ENCODE data around the gene SOX6.

DNA sequence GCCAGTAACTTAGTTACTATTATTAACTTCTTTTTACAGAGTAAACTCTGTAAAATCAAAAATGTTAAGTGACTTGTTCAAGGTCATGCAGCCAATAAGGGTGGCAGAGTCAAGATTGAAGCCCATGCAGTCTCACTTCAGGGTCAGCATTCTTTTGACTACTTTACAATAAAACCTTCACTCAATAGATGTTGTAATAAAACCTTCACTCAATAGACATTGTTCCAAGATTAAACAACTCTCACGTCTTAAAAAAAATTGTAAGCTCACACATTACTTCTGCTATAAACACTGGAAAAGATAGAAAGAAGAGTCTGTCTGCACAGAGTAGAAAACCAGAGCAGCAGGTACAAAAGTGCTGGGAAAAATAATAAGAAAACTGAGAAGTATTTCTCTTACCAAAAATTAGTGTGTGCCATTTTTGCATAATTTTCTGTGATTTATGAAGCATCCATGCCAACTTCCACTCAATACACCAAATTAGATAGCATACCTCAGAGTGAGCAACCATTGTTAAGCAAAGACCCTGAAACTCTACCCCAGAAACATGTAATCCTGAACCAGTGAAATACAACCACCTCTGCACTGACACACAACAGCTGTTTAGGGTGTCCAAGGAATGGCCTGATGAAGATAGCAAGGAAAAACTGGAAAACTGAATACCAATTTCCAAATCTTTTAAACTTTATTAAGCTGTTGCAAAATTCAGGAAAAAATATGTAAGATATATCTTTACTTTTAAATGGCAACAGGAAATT lies 4.9 kb upstream of the SOX6 start:
- TF ChIP-seq, protein P1, sequence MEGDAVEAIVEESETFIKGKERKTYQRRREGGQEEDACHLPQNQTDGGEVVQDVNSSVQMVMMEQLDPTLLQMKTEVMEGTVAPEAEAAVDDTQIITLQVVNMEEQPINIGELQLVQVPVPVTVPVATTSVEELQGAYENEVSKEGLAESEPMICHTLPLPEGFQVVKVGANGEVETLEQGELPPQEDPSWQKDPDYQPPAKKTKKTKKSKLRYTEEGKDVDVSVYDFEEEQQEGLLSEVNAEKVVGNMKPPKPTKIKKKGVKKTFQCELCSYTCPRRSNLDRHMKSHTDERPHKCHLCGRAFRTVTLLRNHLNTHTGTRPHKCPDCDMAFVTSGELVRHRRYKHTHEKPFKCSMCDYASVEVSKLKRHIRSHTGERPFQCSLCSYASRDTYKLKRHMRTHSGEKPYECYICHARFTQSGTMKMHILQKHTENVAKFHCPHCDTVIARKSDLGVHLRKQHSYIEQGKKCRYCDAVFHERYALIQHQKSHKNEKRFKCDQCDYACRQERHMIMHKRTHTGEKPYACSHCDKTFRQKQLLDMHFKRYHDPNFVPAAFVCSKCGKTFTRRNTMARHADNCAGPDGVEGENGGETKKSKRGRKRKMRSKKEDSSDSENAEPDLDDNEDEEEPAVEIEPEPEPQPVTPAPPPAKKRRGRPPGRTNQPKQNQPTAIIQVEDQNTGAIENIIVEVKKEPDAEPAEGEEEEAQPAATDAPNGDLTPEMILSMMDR (IDR thresholded peaks at IDR 0.05): no peak
- no peak for TF ChIP-seq POLR2AphosphoS5 (IDR thresholded peaks at IDR 0.05)

Measured in prostate gland (tissue), 2 donors.